Neuronal stem cell (in vitro differentiated cells): ENCODE results near the gene IGSF21.

Source experiments
- DNase-seq: peaks from one replicate; pipeline ENCODE4 v3.0.0-alpha.2; 2013; ENCODE audit warnings: low spot score
- H2AFZ ChIP-seq: one replicate; pipeline ENCODE4 v1.6.1; 2013; ENCODE audit warnings: mild to moderate bottlenecking, low read length, inconsistent platforms
- H2AK5ac ChIP-seq: 2 replicates; pipeline ENCODE4 v1.6.1; 2013; ENCODE audit warnings: low read depth, mild to moderate bottlenecking, inconsistent platforms, low read length, moderate library complexity, mixed read lengths
- H2BK120ac ChIP-seq: 2 replicates; pipeline ENCODE4 v1.6.1; 2013; ENCODE audit warnings: low read depth, mild to moderate bottlenecking, inconsistent platforms, low read length, moderate library complexity, mixed read lengths
- H2BK12ac ChIP-seq: one replicate; pipeline ENCODE4 v1.6.1; 2013; ENCODE audit warnings: low read length, inconsistent platforms
- H2BK15ac ChIP-seq: 2 replicates; pipeline ENCODE4 v1.6.1; 2013; ENCODE audit warnings: mild to moderate bottlenecking, low read length, inconsistent platforms, mixed read lengths
- H2BK5ac ChIP-seq: one replicate; pipeline ENCODE4 v1.6.1; 2013; ENCODE audit warnings: inconsistent platforms, mild to moderate bottlenecking, low read length, moderate library complexity
- H3K14ac ChIP-seq: one replicate; pipeline ENCODE4 v1.6.1; 2013; ENCODE audit warnings: low read length, inconsistent platforms
- H3K18ac ChIP-seq: 2 replicates; pipeline ENCODE4 v1.6.1; 2013; ENCODE audit warnings: low read length, inconsistent platforms
- H3K23ac ChIP-seq: 2 replicates; pipeline ENCODE4 v1.6.1; 2013; ENCODE audit warnings: low read depth, mild to moderate bottlenecking, mixed read lengths, low read length, inconsistent platforms; ENCODE audit not compliant: poor library complexity
- H3K27ac ChIP-seq: replicated peaks from 3 replicates; pipeline ENCODE4 v1.5.1; 2013; ENCODE audit warnings: low read length, inconsistent platforms
- H3K27me3 ChIP-seq, 3 experiments: 2 replicates each; pipeline ENCODE4 v1.6.1; 2013; ENCODE audit warnings: low read length in 3 of 3, mild to moderate bottlenecking in 2 of 3, inconsistent platforms in 1 of 3, low read depth in 1 of 3, mixed read lengths in 1 of 3, moderate library complexity in 1 of 3; ENCODE audit not compliant: control insufficient read depth in 3 of 3, insufficient read depth in 3 of 3
- H3K36me3 ChIP-seq, 2 donors: replicated peaks in 1 of 2; 2 replicates each; pipeline ENCODE4 v1.6.1; 2013; ENCODE audit warnings: low read length in 2 of 2; ENCODE audit not compliant: control insufficient read depth in 2 of 2, insufficient read depth in 2 of 2
- H3K4ac ChIP-seq: 2 replicates; pipeline ENCODE4 v1.6.1; 2013; ENCODE audit warnings: inconsistent platforms, mild to moderate bottlenecking, low read length, moderate library complexity
- H3K4me1 ChIP-seq, 2 donors: 1 replicate in 1 of 2; 2 replicates in 1 of 2; pipeline ENCODE4 v1.6.1; 2013; ENCODE audit warnings: low read length in 2 of 2, low read depth in 1 of 2; ENCODE audit not compliant: control insufficient read depth in 2 of 2, insufficient read depth in 1 of 2
- H3K4me2 ChIP-seq: one replicate; pipeline ENCODE4 v1.6.1; 2013; ENCODE audit warnings: mild to moderate bottlenecking, low read length, inconsistent platforms; ENCODE audit not compliant: insufficient read depth, poor library complexity, severe bottlenecking
- H3K4me3 ChIP-seq, 2 donors: 2 replicates each; pipeline ENCODE4 v1.5.1; 2013; ENCODE audit warnings: low read length in 2 of 2, mild to moderate bottlenecking in 2 of 2, inconsistent platforms in 1 of 2, moderate library complexity in 1 of 2
- H3K79me1 ChIP-seq: one replicate; pipeline ENCODE4 v1.6.1; 2013; ENCODE audit warnings: low read depth, mild to moderate bottlenecking, inconsistent platforms, low read length, moderate library complexity
- H3K9ac ChIP-seq: one replicate; pipeline ENCODE4 v1.6.1; 2013; ENCODE audit warnings: mild to moderate bottlenecking, low read depth, low read length, inconsistent platforms; ENCODE audit not compliant: poor library complexity
- H3K9me3 ChIP-seq, 2 donors: replicated peaks in 1 of 2; 2 replicates each; pipeline versions ENCODE3 to v1.6.1; 2013; ENCODE audit warnings: low read length in 2 of 2, mild to moderate bottlenecking in 2 of 2, inconsistent platforms in 1 of 2, low read depth in 1 of 2, mixed read lengths in 1 of 2, moderate library complexity in 1 of 2; ENCODE audit not compliant: control insufficient read depth in 2 of 2, insufficient read depth in 1 of 2
- H4K8ac ChIP-seq: one replicate; pipeline ENCODE4 v1.6.1; 2013; ENCODE audit warnings: low read depth, mild to moderate bottlenecking, inconsistent platforms, low read length, moderate library complexity
- H4K91ac ChIP-seq: one replicate; pipeline ENCODE4 v1.6.1; 2013; ENCODE audit warnings: low read length, low read depth, mild to moderate bottlenecking, inconsistent platforms; ENCODE audit not compliant: poor library complexity
- WGBS, 2 donors: extraction: QIAGEN DNeasy Blood & Tissue Kit; methylation state at CpG; one replicate each; pipeline ENCODE4 v1.1.7; 2013; ENCODE audit warnings: missing lambda C conversion rate in 2 of 2, mixed read lengths in 1 of 2; ENCODE audit not compliant: insufficient read length in 2 of 2, insufficient replicate concordance in 1 of 2; ENCODE audit errors: extremely low coverage in 2 of 2; 5-methylcytosine and 5-hydroxymethylcytosine counted together

IGSF21 gene

DNA sequence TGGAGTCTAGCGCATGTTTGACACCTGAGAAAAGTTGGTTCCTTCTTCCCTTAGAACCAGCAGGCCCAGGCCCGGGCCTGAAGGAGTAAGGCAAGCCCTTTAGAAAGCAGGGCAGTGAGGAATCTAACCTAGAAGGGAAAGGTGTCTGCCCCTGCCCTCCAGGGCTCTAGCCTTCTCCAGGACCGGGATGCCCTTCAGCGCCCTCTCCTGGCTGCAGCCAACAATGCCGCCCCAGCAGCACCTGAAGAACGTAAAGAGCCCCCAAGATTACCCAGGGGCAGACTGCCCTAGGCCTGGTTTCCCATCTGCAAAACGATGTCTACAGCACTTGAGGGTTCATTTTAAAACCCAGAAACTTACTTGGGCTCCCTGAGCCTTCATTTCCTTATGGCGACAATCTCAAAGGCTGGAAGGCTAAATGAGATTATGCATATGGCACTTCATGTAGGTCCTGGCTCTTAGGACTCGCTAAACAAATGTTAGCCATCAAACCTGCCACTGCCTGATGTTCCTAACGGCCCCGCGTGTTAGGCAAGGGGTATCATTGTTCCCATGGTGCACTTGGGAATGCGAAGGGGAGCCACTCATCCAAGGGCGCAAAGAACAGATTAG lies 266.4 kb downstream of the IGSF21 start:
- Histone ChIP-seq H3K9me3 (no peaks in the 10 kb centered on the region), H3K18ac (peak overlapping the region; percentile 61), H2BK15ac (no peak overlapping the region), H3K23ac (peak overlapping the region; percentile 40), H3K4ac (no peak overlapping the region), H4K8ac (no peak overlapping the region), H3K4me3 (no peak overlapping the region), H3K27ac (no peak overlapping the region), H3K14ac (no peak overlapping the region), H3K9ac (no peak overlapping the region), H2BK120ac (no peak overlapping the region), H3K4me2 (no peak overlapping the region), H3K27me3 (no peaks in the 10 kb centered on the region), H3K79me1 (no peaks in the 10 kb centered on the region), H3K4me1 (no peaks in the 10 kb centered on the region), H3K36me3 (no peaks in the 10 kb centered on the region), H2AK5ac (peak overlapping the region; percentile 16), H4K91ac (no peak overlapping the region), H2BK5ac (no peak overlapping the region), H2AFZ (no peak overlapping the region), H2BK12ac (no peak overlapping the region)
- WGBS, 2 donors, result no CpG with 5 or more reads among the region's 14 CpGs
- peak; percentile 52 for DNase-seq

GRCh38 chr1:18376661-18377060 lies 269.1 kb downstream of the IGSF21 start:
- Histone ChIP-seq H4K91ac (no peak overlapping the region), H2AK5ac (no peak overlapping the region), H3K27ac (no peak overlapping the region), H3K4me3 (peak overlapping the region in 1 of 2 donors; percentile 6), H3K4ac (no peak overlapping the region), H3K18ac (peak overlapping the region; percentile 46), H3K27me3 (no peaks in the 10 kb centered on the region), H2AFZ (no peak overlapping the region), H3K4me2 (no peak overlapping the region), H4K8ac (no peak overlapping the region), H3K23ac (peak overlapping the region; percentile 6), H3K79me1 (no peaks in the 10 kb centered on the region), H3K9me3 (peaks cover 0 to 4% of the 10 kb centered on the region in 2 donors), H3K36me3 (no peaks in the 10 kb centered on the region), H2BK15ac (no peak overlapping the region), H2BK5ac (no peak overlapping the region), H3K4me1 (no peaks in the 10 kb centered on the region), H3K14ac (peak overlapping the region; percentile 50), H2BK12ac (no peak overlapping the region), H2BK120ac (no peak overlapping the region), H3K9ac (no peak overlapping the region)
- WGBS, 2 donors, result no CpG with 5 or more reads among the region's 24 CpGs
- DNase-seq, result no peak

DNA sequence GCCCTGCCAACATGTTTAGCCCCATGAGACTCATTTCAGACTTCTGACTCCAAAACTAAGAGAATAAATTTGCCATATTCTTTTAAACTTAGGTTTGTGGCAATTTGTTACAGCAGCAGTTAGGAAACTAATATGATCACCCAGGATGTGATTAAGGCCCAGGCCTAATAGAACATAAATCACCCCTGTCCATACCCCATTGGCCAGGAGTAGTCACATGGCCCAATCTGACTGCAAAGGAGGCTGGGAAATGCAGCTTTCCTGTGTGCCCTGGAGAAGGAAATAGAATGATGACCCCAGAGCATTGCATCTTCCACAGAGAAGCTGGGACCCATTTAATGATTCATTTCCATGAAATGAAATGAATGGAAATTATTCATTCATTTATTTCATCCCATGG lies 272.7 kb downstream of the IGSF21 start:
- H3K27me3 ChIP-seq, result peaks cover 0 to 8% (median 0%) of the 10 kb centered on the region in 3 experiments
- H3K79me1 ChIP-seq, result no peaks in the 10 kb centered on the region
- H3K4me3 ChIP-seq, result no peak overlapping the region
- peaks cover 0 to 4% of the 10 kb centered on the region in 2 donors for H3K9me3 ChIP-seq
- no peak overlapping the region for H2AK5ac ChIP-seq
- H3K9ac ChIP-seq, result no peak overlapping the region
- no peak overlapping the region for H2BK5ac ChIP-seq
- no peak overlapping the region for H2AFZ ChIP-seq
- H3K27ac ChIP-seq, result no peak overlapping the region
- no peak overlapping the region for H4K91ac ChIP-seq
- H3K23ac ChIP-seq, result no peak overlapping the region
- H3K36me3 ChIP-seq, result no peaks in the 10 kb centered on the region
- H2BK120ac ChIP-seq, result no peak overlapping the region
- no peak overlapping the region for H4K8ac ChIP-seq
- no peak overlapping the region for H3K18ac ChIP-seq
- H2BK12ac ChIP-seq, result no peak overlapping the region
- H2BK15ac ChIP-seq, result no peak overlapping the region
- no peak overlapping the region for H3K4ac ChIP-seq
- no peak for DNase-seq
- no peak overlapping the region for H3K14ac ChIP-seq
- no peak overlapping the region for H3K4me2 ChIP-seq
- H3K4me1 ChIP-seq, result peaks cover 0 to 4% of the 10 kb centered on the region in 2 donors

DNA sequence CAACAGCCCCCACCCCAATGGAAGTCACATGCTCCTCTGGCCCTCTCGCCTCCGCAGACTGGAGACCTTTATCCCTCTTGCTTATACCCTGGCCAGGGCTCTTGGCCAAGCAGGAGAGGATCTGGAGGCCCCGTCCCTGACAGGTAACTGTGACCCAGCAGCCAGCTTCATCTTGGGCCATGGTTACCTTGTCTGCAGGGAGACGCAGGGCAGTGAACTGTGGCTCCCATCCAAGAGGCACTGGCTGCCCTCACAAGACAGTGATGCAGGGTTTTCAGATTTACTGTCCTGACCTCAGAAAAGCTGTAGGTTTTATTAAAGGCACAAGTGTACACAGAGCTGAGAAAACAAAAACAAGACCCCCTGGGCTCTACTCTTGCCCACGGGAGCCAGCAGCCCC lies 276.5 kb downstream of the IGSF21 start:
- peaks cover 0 to 13% of the 10 kb centered on the region in 2 donors for H3K4me1 ChIP-seq
- H4K8ac ChIP-seq, result no peak overlapping the region
- H3K4ac ChIP-seq, result no peak overlapping the region
- no peak overlapping the region for H2BK120ac ChIP-seq
- no peak overlapping the region for H3K27ac ChIP-seq
- H3K9ac ChIP-seq, result no peak overlapping the region
- no peaks in the 10 kb centered on the region for H3K79me1 ChIP-seq
- no peaks in the 10 kb centered on the region for H3K36me3 ChIP-seq
- no peak overlapping the region for H2AK5ac ChIP-seq
- DNase-seq, result no peak
- peaks cover 0 to 4% of the 10 kb centered on the region in 2 donors for H3K9me3 ChIP-seq
- no peak overlapping the region for H3K14ac ChIP-seq
- H3K4me3 ChIP-seq, result no peak overlapping the region
- H3K27me3 ChIP-seq, result peaks cover 0 to 15% (median 0%) of the 10 kb centered on the region in 3 experiments
- no peak overlapping the region for H3K18ac ChIP-seq
- H2BK12ac ChIP-seq, result no peak overlapping the region
- H3K4me2 ChIP-seq, result no peak overlapping the region
- no peak overlapping the region for H2BK5ac ChIP-seq
- no peak overlapping the region for H2AFZ ChIP-seq
- WGBS, 2 donors, result no CpG with 5 or more reads among the region's 5 CpGs
- no peak overlapping the region for H3K23ac ChIP-seq
- no peak overlapping the region for H4K91ac ChIP-seq
- no peak overlapping the region for H2BK15ac ChIP-seq
